ENCODE data around the gene TEX101. TPM values are rescaled to one million over a fixed set of nuclear protein-coding genes. Genes with fewer than 3 reads are reported as not detected.

Gene TEX101
- total RNA-seq, 1 experiment from 2014 or later = not detected

- no CpG with 5 or more reads among the region's 2 CpGs for WGBS (ENCODE audit: extremely low coverage, insufficient read length, low lambda C conversion rate)
- Histone ChIP-seq H2AFZ (ENCODE audit: low read length) (no peak overlapping the region), H3T11ph (ENCODE audit: low read length) (no peak overlapping the region), H2AK5ac (ENCODE audit: insufficient read length, low read length) (no peak overlapping the region), H2BK5ac (ENCODE audit: insufficient read length, low read length) (no peak overlapping the region), H2BK15ac (ENCODE audit: low read depth, low read length) (no peak overlapping the region), H3K4ac (ENCODE audit: low read depth, low read length) (no peak overlapping the region), H3K18ac (ENCODE audit: insufficient read length, low read depth, low read length) (no peak overlapping the region), H4K5ac (ENCODE audit: insufficient read length, low read depth, low read length) (no peak overlapping the region), H3K4me2 (ENCODE audit: insufficient read depth, insufficient read length, low read length) (no peak overlapping the region), H2BK12ac (ENCODE audit: insufficient read length, low read depth, low read length) (no peak overlapping the region), H3K14ac (ENCODE audit: insufficient read depth, low read length) (no peak overlapping the region), H4K91ac (ENCODE audit: insufficient read length, low read depth, low read length) (no peak overlapping the region), H3K4me1 (ENCODE audit: insufficient read depth, low read length) (no peaks in the 10 kb centered on the region), H3K9me3 (ENCODE audit: control insufficient read depth, low read depth, low read length) (no peaks in the 10 kb centered on the region), H4K20me1 (ENCODE audit: control insufficient read depth, insufficient read depth, insufficient read length) (no peaks in the 10 kb centered on the region), H3K56ac (ENCODE audit: insufficient read length, low read depth, low read length) (no peak overlapping the region), H3K79me2 (ENCODE audit: insufficient read depth, low read length) (no peaks in the 10 kb centered on the region), H2BK120ac (ENCODE audit: low read depth, low read length, poor library complexity, severe bottlenecking) (no peak overlapping the region), H3K27me3 (ENCODE audit: insufficient read depth, low read length) (no peaks in the 10 kb centered on the region), H3K27ac (ENCODE audit: insufficient read length, low read depth, low read length) (no peak overlapping the region), H3K23me2 (ENCODE audit: insufficient read length, low read depth, low read length, poor library complexity, severe bottlenecking) (no peaks in the 10 kb centered on the region), H2BK20ac (ENCODE audit: low read depth, low read length, poor library complexity, severe bottlenecking) (no peak overlapping the region), H3K23ac (ENCODE audit: insufficient read length, low read depth, low read length) (no peak overlapping the region), H4K8ac (replicated peaks; ENCODE audit: insufficient read length, low read depth, low read length) (no peak overlapping the region), H3K9ac (ENCODE audit: extremely low read depth, insufficient read length, low read length) (no peak overlapping the region), H3K79me1 (ENCODE audit: insufficient read depth, low read depth, low read length, poor library complexity, severe bottlenecking) (no peaks in the 10 kb centered on the region)
- Mint-ChIP-seq H3K27ac (no peak overlapping the region), H3K27me3 (ENCODE audit: low read depth) (peaks cover 19% of the 10 kb centered on the region), H3K9me3 (peaks cover 0 to 10% of the 10 kb centered on the region in 2 experiments; a peak in 3 of 5 replicates), H3K4me3 (no peak overlapping the region), H3K36me3 (ENCODE audit: insufficient read depth in 1 of 3, low read depth in 3 of 3) (no peaks in the 10 kb centered on the region), H3K4me1 (peaks cover 7 to 9% of the 10 kb centered on the region in 2 experiments)
- no peak for TF ChIP-seq CTCF (conservative IDR thresholded peaks at IDR 0.05)
- DNase-seq = no peak
Measured at GRCh38 chr19:43445426-43445825, 30.7 kb downstream of the TEX101 start.

Data from H9 (cell line).